ENCODE measurements around the gene PAWR. TPM values are rescaled to one million over a fixed set of nuclear protein-coding genes. Genes with fewer than 3 reads are reported as not detected.

Gene PAWR
- total and polyA plus RNA-seq, 2 of the 13 experiments (the other 11 are each of a cell fraction or from before 2014, with no cell fraction given): 29.1 to 36.1 TPM

DNA sequence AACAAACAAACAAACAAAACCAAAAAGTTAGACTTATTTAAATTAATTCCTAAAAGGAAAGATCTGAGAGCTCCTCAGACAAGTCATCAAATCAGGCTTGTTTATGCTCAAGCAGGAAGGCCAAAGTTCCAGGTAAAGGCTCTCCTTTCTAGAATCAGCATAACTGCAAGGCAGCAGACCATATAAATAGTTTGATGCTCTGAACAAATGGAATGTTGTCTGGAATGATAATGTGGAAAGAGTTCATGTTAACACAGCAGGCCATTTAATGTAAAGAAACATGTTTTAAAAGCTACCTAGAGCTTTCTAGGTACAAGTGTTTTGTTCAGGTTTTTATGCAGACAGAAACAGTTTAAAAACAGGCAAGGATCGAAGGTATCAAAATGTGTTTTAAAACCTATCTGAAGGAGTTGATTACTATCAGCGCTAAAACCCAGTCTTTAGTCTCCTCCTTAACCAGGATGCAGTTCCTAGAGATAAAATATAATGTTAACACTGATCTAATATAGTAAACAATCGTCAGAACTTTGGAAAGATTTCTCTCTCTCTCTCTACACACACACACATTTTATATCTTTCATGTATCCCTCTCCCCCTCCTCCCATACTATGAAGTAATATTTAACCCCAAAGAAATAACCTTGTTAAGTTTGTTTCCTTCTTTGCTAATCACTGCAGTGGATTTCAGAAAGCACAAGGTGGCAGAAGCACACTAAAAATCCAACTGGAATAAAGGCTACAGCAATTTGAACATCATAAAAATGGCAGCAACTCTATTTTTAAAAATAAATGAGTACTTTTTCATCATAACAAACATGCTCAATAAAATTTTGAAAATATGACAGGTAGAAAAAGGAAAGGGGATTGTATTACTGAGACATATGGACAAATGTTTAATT lies 135.5 kb downstream of the PAWR start (continued):
- TF ChIP-seq NR2F6 (IDR thresholded peaks at IDR 0.05) (no peak), NR2F6 (CRISPR knock-in tag; IDR thresholded peaks at IDR 0.05) (no peak), POLR2AphosphoS5 (IDR thresholded peaks at IDR 0.05; ENCODE audit: low read depth, low read length) (no peak), TBX3 (IDR thresholded peaks at IDR 0.05; ENCODE audit: borderline replicate concordance) (no peak), ZNF605 (CRISPR knock-in tag; IDR thresholded peaks at IDR 0.05) (no peak), CHD4 (IDR thresholded peaks at IDR 0.05; ENCODE audit: borderline replicate concordance, low read length) (no peak)
- TF ChIP-seq, protein P1, sequence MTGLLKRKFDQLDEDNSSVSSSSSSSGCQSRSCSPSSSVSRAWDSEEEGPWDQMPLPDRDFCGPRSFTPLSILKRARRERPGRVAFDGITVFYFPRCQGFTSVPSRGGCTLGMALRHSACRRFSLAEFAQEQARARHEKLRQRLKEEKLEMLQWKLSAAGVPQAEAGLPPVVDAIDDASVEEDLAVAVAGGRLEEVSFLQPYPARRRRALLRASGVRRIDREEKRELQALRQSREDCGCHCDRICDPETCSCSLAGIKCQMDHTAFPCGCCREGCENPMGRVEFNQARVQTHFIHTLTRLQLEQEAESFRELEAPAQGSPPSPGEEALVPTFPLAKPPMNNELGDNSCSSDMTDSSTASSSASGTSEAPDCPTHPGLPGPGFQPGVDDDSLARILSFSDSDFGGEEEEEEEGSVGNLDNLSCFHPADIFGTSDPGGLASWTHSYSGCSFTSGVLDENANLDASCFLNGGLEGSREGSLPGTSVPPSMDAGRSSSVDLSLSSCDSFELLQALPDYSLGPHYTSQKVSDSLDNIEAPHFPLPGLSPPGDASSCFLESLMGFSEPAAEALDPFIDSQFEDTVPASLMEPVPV (CRISPR knock-in tag; IDR thresholded peaks at IDR 0.05): no peak
- TF ChIP-seq, protein P2, sequence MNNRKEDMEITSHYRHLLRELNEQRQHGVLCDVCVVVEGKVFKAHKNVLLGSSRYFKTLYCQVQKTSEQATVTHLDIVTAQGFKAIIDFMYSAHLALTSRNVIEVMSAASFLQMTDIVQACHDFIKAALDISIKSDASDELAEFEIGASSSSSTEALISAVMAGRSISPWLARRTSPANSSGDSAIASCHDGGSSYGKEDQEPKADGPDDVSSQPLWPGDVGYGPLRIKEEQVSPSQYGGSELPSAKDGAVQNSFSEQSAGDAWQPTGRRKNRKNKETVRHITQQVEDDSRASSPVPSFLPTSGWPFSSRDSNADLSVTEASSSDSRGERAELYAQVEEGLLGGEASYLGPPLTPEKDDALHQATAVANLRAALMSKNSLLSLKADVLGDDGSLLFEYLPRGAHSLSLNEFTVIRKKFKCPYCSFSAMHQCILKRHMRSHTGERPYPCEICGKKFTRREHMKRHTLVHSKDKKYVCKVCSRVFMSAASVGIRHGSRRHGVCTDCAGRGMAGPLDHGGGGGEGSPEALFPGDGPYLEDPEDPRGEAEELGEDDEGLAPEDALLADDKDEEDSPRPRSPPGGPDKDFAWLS (CRISPR knock-in tag; IDR thresholded peaks at IDR 0.05; ENCODE audit: borderline replicate concordance): no peak
- TF ChIP-seq, protein P3, sequence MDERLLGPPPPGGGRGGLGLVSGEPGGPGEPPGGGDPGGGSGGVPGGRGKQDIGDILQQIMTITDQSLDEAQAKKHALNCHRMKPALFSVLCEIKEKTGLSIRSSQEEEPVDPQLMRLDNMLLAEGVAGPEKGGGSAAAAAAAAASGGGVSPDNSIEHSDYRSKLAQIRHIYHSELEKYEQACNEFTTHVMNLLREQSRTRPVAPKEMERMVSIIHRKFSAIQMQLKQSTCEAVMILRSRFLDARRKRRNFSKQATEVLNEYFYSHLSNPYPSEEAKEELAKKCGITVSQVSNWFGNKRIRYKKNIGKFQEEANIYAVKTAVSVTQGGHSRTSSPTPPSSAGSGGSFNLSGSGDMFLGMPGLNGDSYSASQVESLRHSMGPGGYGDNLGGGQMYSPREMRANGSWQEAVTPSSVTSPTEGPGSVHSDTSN (CRISPR knock-in tag; IDR thresholded peaks at IDR 0.05): no peak
- TF ChIP-seq, protein P4, sequence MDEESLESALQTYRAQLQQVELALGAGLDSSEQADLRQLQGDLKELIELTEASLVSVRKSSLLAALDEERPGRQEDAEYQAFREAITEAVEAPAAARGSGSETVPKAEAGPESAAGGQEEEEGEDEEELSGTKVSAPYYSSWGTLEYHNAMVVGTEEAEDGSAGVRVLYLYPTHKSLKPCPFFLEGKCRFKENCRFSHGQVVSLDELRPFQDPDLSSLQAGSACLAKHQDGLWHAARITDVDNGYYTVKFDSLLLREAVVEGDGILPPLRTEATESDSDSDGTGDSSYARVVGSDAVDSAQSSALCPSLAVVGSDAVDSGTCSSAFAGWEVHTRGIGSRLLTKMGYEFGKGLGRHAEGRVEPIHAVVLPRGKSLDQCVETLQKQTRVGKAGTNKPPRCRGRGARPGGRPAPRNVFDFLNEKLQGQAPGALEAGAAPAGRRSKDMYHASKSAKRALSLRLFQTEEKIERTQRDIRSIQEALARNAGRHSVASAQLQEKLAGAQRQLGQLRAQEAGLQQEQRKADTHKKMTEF (CRISPR knock-in tag; IDR thresholded peaks at IDR 0.05): 0 out of 2 replicates have a peak, but pooled peaks have one; percentile 9
- TF ChIP-seq, protein P5, sequence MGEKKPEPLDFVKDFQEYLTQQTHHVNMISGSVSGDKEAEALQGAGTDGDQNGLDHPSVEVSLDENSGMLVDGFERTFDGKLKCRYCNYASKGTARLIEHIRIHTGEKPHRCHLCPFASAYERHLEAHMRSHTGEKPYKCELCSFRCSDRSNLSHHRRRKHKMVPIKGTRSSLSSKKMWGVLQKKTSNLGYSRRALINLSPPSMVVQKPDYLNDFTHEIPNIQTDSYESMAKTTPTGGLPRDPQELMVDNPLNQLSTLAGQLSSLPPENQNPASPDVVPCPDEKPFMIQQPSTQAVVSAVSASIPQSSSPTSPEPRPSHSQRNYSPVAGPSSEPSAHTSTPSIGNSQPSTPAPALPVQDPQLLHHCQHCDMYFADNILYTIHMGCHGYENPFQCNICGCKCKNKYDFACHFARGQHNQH (CRISPR knock-in tag; IDR thresholded peaks at IDR 0.05): no peak
